Astrocyte (in vitro differentiated cells and primary cell): ENCODE data around the gene MS4A1.

Source experiments
- EZH2 ChIP-seq: IDR thresholded peaks from 2 replicates; pipeline ENCODE4 v1.6.1; 2012; ENCODE audit warnings: mild to moderate bottlenecking, low read length, inconsistent platforms; ENCODE audit not compliant: insufficient read depth
- TF ChIP-seq, protein P1 (sequence below): IDR thresholded peaks from 2 replicates; pipeline ENCODE4 v1.5.1; 2011; ENCODE audit warnings: low read depth, mild to moderate bottlenecking, inconsistent platforms, low read length, moderate library complexity; ENCODE audit not compliant: insufficient read depth

- no peak for TF ChIP-seq EZH2
- TF ChIP-seq, protein P1, sequence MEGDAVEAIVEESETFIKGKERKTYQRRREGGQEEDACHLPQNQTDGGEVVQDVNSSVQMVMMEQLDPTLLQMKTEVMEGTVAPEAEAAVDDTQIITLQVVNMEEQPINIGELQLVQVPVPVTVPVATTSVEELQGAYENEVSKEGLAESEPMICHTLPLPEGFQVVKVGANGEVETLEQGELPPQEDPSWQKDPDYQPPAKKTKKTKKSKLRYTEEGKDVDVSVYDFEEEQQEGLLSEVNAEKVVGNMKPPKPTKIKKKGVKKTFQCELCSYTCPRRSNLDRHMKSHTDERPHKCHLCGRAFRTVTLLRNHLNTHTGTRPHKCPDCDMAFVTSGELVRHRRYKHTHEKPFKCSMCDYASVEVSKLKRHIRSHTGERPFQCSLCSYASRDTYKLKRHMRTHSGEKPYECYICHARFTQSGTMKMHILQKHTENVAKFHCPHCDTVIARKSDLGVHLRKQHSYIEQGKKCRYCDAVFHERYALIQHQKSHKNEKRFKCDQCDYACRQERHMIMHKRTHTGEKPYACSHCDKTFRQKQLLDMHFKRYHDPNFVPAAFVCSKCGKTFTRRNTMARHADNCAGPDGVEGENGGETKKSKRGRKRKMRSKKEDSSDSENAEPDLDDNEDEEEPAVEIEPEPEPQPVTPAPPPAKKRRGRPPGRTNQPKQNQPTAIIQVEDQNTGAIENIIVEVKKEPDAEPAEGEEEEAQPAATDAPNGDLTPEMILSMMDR = no peak
Observed at GRCh38 chr11:60485987-60486386, 30.3 kb downstream of the MS4A1 start.
